Stimulated activated naive CD4-positive, alpha-beta T cell (primary cell): ENCODE data around the gene RTL1.

ENCODE experiments used
- DNase-seq, 6 experiments: peaks; one replicate each; lab custom pipeline; 2025; lab: John Stamatoyannopoulos, UW

The RTL1 gene

GRCh38 chr14:100834794-100835547 lies 68.6 kb downstream of the RTL1 start:
- no peak for DNase-seq

GRCh38 chr14:100834082-100834793 lies 69.3 kb downstream of the RTL1 start:
- DNase-seq: no peak

DNA sequence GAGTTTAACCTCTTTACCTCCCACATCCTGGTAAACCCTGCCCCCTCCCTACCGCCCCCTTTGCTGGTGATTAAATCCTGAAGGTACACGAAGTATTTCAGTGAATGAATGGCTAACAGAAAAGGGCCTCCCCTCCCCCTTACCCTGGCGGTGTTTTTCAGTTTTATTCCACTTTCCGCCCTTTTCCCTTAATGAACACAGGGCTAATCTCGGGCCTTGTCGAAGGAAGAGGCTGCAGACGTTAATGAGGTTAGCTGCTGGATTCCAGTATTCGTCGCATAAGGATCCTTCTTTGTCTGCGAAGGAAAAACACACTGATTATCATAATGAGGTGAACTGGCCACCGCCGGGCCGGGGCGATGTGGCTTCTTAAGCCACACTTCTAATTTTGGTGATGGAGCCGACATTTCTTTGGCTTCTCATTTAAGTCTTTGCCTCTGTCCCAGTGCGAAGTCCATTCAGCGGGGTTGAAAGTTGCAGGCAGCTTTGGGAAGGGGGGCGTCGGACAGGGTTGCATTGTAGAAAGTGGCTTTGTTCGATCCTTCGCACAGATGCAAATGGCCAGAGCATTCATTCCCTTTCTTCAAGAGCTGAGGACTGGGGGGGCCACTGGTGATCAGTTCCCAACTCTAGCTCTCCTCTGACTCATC lies 71.1 kb downstream of the RTL1 start:
- no peak for DNase-seq

GRCh38 chr14:100830681-100831080 lies 72.8 kb downstream of the RTL1 start:
- no peak for DNase-seq
